Stimulated activated CD4-positive, alpha-beta T cell treated with anti-CD3 and anti-CD28 coated beads, Interleukin-2, amount 100 ng/mL, for 4 hours (primary cell): ENCODE measurements around the gene KRT15.

Experiments
- DNase-seq: peaks from one replicate; pipeline ENCODE4 v3.0.0-alpha.2; 2020; ENCODE audit warnings: low read depth

Gene KRT15

GRCh38 chr17:41518789-41519449 is at the start of gene KRT15:
KRT15 (minus strand) TSS chr17:41518890; CDS start chr17:41518827, 63 bp downstream.
- DNase-seq, result no peak

DNA sequence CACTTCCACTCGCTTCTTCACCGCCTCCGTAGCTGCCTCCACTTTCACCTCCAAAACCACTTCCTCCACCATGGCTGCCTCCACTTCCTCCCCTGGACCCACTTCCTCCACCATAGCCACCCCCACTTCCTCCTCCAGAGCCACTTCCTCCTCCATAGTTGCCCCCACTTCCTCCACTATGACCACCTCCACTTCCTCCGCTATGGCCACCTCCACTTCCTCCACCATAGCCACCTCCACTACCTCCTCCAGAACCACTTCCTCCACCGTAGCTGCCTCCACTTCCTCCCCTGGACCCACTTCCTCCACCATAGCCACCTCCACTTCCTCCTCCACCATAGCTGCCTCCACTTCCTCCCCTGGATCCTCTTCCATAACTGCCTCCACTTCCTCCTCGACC is 48.6 kb upstream of the KRT15 start:
- DNase-seq, result no peak

DNA sequence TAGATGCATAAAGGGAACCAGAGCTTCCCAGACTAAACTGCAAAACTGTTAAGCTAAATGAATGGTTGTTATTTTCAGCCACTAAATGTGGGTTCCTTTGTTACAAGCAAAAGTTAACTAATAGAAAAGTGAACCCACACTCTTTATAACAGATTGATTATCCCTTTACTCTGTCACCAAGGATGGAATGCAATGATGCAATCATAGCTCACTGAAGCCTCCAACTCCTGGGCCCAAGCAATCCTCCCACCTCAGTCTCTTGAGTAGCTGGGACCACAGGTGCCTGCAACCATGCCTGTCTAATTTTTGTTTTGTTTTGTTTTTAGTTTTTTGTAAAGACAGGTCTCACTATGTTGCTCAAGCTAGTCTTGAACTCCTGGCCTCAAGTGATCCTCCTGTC is 46.6 kb upstream of the KRT15 start:
- DNase-seq, result no peak

DNA sequence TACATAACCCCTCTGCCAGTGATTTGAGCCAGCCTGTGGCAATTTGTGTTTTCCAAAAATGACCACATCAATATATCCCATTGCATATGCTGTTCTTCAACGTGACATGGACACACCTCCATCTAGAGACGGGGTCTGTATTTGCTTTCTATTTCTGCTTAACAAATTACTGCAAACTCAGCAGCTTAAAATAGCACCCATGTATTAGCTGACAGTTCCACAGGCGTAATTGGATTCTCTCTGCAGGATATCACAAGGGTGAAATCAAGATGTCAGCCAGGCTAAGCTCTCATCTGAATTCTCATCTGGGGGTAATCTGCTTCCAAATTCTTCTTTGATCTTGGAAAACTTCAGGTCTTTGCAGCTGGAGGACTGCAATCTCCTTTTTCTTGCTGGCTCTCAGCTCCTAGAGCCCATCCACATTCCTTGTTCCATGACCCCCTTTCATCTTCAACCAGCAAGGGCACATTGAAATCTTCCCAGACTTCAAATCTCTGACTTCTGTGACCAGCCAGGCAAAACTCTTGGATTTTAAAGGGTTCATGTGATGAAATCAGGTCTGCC is 45.0 kb upstream of the KRT15 start:
- no peak for DNase-seq

- DNase-seq, result no peak
These were observed 42.9 kb upstream of the KRT15 start for GRCh38 chr17:41561554-41561953.

DNA sequence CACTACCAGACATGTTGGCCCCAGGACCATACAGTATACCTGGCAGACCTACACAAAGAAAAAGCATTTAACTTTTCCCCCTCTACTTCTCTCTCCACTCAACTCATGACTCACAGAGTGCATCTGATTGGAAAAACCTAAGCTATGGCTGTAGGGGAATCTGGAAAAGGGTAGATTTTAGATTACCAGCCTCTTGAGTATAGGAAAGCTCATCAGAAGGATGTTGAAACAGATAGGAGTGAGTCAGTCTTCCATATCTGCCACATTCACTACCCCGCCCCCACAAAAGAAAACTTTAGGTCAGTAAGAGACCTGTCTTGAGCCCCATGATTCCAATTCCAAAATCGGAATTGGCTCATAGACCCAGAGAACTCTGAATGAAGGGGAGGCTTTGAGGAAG is 40.9 kb upstream of the KRT15 start:
- DNase-seq, result no peak

DNA sequence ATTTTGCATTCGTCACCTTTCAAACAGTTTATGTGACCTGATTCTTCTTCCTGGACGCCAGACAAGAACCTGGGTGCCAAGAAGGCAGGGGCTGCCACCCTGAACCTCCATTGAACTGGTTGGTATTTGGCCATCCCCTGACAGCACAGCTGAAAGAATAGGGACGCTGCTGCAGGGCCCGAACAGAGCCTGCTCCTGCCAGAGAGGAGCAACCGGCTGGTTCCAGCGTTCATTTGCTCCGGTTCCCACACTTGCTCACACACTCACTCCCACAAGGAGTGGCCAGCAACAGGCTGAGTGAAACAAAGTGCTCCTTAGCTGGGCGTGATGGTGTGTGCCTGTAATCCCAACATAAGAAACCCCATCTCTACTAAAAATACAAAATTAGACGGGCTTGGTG is 38.2 kb upstream of the KRT15 start:
- no peak for DNase-seq

- DNase-seq, result no peak
These were observed 37.6 kb upstream of the KRT15 start for GRCh38 chr17:41556306-41556705.

DNA sequence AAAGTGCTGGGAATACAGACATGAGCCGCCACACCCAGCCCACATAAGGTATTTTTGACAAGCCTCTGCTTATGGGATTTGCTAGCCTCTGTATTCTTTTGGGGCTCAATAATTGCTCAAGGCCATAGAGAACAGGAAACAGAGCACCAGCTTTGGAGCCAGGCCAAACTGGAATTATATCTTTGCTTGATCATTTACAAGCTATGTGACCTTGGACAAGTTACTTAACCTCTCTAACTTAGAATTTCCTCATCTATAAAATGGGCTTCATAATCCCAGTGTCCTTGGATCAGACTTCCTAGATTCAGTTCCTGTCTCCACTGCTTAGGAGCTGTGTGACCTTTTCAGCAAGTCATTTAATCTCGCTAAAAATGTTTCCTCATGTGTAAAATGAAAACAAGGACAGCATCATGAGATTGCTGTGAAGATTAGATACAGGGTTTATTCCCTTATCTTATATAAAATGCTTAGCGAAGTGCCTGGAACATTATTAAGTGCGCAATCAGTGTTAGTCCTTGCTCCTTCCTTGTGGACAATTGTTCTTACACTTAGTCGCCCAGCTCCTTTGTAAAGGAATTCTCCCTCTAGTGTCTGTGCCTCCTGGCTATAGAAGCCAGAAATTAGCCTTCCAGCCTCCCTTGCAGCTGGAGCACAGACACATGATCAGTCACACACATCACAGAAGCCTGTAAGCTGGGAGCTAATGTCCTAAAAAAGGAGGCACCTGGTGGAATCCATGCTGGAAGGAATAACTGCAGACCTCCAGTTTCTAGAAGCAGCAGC is 36.6 kb upstream of the KRT15 start:
- DNase-seq, result no peak

DNA sequence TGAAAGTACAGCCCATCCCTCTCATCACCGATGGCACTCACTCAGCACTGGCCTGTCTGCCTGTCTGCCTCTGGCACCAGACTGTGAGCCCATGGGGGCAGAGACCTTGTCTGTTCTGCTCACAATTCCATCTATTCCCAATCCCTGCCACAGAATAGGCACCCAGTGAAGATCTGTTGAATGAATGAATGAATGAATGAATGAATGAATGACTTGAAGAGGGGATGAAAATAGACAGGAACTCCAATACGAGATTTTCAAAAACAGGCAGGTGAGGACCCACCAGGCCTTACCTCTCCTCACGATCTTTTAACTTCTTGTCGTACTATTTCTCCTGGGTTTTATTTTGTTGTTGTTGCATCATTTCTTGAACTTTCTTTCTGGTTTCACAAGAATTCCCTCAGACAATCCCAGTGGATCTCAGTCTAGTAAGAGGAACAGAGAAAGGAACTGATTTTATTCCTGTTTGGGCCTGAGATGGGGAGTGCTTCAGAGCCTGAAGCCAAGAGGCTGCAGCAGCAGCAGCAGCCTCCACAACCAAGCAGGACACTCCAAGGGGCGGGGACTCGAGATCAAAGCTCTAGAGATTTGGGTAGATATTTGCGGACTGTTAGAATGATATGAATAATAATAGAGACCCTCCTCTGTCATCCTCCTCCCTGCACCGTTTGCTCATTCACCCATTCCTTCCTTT is 35.4 kb upstream of the KRT15 start:
- no peak for DNase-seq

GRCh38 chr17:41553176-41553575 is 34.5 kb upstream of the KRT15 start:
- DNase-seq, result no peak

- no peak for DNase-seq
These were observed 33.8 kb upstream of the KRT15 start for GRCh38 chr17:41552455-41552854.

GRCh38 chr17:41551365-41551764 is 32.7 kb upstream of the KRT15 start:
- DNase-seq, result no peak

GRCh38 chr17:41549596-41550039 is 30.9 kb upstream of the KRT15 start:
- DNase-seq, result no peak

DNA sequence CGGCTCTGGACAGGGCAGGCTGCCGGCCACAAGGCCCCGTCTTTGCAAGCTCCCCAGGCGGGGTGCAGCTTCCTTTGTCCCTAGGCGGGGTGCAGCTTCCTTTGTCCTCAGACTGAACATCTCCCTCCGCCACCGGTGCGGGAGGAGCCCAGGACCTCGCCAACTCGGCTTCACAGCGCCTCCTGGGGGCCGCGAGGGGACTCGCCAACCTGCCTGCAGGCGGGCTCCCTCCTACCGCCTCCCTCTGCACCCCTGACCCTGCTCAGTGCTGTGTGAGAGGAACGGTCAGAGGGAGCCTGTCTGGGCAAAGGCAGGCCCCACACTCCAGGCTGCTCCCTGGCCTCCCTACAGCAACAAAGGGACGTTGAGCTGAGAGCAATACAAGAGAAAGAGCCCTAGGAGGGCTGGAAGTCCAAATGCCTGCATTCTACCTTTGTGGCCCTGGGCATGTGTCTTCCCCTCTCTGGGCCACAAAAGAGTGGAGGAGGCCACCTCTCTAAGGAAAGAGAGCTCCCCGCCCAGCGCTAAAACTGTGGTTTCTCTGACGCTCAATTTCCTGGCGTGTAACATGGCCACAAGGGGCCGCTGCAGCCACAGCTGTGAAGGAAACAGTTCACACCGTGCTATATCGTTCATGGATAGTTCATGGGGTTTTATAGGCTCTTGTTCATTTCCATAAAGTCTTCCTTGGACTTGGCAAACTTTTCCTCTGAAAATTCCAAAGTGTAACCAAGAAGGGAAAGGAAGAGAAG is 30.3 kb upstream of the KRT15 start:
- peak; percentile 74 for DNase-seq

- peak; percentile 62 for DNase-seq
These were observed 29.5 kb upstream of the KRT15 start for GRCh38 chr17:41547921-41548843.

GRCh38 chr17:41547378-41547841 is 28.7 kb upstream of the KRT15 start:
- no peak for DNase-seq

GRCh38 chr17:41546819-41547218 is 28.1 kb upstream of the KRT15 start:
- no peak for DNase-seq

DNA sequence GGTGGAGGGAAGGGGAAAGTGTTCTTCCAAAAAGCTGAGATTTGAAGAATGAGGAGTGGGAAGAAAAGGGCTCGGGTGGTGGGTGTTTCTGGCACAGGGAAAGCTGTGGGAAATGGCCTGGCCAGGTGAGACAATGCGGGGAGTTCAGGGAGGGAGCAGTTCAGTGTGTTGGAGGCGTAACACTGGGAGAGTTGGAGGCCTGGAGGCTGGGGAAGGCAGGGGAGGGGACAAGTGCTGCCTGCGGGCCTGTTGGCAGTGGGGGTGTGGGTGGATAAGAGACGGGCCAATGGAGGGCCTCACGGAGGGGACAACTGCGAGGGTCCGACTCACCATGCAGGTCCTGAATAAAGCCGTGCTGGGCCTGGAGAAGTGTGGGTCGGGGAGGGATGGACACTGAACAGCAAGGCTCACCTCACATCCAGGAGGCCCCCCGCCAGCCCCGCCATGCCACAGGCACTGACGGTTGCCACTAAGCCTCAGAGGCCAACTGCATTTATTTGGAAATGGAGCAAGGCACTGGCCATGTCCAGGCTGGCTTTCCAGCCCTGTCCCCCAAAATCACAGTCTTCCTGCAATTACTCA is 27.2 kb upstream of the KRT15 start:
- DNase-seq, result no peak

DNA sequence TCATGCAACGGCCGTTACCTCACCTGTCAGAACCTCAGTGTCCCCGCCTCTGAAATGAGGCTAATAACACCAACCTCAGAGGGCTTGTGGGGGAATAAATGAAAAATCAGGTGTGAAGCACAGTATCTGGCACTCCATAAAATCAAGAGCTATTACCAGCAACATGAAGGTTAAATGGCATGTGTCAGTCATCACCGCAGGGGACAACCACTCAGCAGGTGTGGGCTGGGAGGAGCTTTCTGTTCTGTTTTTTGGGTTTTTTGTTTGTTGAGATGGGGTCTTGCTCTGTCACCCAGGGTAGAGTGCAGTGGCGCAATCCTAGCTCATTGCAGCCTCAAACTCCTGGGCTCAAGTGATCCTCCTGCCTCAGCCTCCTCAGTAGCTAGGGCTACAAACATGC is 26.2 kb upstream of the KRT15 start:
- no peak for DNase-seq
